DMS114 treated with DMSO at 0.1 percent for 48 hours (cell line): ENCODE data around the gene HOXC13.
A peak's percentile ranks its signal among the peaks of the same experiment; 100 is the strongest.

Source experiments
- DNase-seq: peaks from one replicate; lab custom pipeline; 2025; ENCODE audit not compliant: unreplicated experiment; lab: John Stamatoyannopoulos, UW

Gene HOXC13

DNA sequence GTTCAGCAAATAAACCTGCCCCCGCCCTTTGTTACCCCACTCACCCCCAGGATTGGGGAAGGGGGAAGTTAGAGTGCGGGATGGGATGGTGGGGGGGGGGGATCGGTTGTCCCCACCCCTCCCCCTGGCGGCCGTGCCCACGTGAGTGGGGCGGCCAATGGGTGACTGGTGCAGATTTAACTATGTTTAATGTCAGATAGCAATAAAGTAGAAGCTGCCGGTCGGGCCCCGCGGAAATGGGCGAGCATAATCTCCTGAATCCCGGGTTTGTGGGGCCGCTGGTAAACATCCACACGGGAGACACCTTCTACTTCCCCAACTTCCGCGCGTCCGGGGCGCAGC lies 16.0 kb downstream of the HOXC13 start, which contains the start of gene HOXC12:
Gene HOXC12 (plus strand): TSS at position 210 of the 342 bp plus-strand sequence. CDS start 27 bp downstream, at position 237.
- peak; percentile 43 for DNase-seq

DNA sequence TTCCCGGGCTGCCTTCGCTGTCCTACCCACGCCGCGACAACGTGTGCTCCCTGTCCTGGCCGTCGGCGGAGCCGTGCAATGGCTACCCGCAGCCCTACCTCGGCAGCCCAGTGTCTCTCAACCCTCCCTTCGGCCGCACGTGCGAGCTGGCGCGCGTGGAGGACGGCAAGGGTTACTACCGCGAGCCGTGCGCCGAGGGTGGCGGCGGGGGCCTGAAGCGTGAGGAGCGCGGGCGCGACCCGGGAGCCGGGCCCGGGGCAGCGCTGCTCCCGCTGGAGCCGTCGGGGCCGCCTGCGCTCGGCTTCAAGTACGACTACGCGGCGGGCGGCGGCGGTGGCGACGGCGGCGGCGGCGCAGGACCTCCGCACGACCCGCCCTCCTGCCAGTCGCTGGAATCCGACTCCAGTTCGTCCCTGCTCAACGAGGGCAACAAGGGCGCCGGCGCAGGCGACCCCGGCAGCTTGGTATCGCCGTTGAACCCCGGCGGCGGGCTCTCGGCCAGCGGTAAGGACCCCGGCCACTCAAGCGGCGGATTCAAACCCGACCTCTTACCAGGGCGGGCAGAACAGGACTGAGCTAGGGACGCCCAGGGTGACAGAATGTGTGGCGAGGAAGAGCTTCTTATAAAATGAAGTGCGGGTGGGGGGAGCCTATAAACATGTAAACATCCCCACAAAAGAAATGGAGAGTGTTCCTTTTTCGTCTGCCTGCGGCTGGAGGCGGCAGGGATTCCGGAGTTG lies 16.6 kb downstream of the HOXC13 start:
- DNase-seq = no peak

DNA sequence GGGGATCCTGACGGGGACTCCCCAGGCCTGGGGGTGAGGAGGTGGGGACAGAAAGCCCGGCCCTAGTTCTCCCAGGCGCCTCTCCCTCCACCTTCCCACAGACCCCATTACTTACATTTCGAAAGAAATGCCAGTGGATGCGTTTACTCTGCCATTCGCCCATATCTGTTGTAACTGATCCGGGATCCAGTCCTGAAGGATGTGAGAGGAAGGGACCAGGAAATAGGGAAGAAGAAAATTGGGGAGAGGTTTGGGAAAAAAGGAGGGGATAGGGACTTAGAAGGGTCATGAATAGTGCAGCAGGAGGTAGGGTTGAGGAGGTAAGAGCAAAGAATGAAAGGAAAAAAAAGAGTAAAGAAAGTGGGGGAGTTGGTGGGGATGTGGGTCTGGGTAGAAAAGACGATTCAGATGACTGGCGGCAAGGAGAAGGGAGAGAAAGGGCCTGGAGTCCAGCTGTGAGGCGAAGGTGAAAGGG lies 17.2 kb downstream of the HOXC13 start:
- DNase-seq = no peak

DNA sequence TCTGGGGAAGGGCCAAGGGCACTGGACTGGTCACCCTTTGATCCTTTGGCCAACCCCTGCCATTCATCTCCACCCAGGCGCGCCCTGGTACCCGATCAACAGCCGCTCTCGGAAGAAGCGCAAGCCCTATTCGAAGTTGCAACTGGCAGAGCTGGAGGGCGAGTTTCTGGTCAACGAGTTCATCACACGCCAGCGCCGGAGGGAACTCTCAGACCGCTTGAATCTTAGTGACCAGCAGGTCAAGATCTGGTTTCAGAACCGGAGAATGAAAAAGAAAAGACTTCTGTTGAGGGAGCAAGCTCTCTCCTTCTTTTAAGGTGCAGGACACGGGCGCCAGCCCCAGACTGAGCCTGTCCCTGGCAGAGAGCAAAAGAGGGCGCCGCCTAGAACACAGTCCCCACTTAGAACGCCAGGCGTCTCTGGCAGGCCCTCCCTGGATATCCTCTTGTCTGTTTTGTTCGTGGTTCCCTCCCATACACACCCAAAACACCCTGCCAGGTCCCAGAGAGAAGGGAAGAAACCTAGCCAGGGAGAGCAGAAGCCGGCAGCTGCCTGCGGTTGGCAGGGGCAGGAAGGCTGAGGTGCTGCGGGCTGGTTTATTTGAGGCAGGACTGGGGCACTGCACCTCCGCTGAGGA lies 17.7 kb downstream of the HOXC13 start:
- DNase-seq = no peak

DNA sequence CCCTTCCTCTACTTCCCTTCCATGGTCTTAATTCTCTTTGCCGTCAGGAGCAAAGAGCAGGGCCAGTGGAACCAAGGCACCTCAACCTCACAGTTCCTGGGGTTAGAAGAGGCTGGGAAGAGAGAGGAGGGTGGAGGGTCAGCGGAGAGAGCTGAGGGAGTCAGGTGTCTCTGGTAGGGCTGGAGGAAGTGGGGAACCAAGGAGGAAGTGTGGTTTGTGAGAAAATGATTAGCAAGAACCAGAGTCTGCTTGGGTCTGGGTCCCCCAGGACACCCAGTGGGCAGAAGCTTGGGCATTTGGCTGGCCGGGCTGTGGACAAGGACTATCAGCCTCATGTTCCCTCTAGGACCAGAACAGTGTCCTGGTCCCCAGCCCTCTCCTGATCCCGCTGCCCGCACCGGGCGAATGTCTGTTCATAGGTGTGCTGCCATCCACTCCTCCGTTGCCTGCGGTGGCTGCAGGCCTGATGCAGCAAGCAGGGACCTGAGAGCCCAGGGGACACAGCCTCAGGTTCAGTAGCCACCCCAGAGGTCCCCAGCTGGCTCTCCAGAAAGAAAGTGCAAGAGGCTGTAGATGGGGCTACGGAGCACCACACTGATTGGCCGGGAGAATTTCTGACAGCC lies 18.4 kb downstream of the HOXC13 start:
- DNase-seq = no peak

DNA sequence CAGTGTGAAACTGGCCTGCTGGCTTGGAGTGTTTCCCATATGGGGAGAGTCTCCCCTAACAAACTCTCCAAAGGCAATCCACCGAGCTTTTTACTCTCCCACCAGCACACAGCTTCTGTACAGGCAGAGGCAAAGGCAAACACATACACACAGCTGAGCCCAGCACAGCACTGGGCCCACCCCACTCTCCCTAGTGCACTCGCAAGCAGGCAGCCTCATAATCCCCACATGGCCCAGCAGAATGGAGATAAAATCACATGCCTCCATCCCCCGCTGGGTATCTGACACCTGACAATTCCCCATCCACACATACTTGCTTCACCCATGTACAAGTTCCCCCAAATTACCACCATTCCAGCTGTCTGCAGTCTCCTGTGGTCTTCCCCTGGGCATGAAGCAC lies 19.5 kb downstream of the HOXC13 start:
- no peak for DNase-seq

DNA sequence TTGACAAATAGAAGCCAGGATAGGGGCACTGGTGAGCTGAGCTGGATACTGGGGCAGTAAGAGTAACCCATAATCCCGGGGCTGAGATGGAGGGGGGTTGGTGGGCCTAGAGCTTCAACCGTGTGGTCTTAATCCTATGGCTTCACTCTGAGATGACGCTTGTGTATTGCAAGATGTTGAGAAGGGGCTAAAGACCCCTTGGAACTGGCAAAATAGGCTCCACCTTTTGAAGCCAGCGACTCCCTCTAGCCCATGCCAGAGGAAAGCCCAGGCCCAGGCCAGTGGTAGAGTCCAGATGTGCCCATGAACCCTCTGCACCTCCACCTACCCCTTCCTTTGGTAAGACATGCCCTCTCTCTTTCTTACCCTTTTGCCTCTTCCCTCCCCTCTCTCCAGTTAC lies 20.7 kb downstream of the HOXC13 start:
- DNase-seq = no peak

DNA sequence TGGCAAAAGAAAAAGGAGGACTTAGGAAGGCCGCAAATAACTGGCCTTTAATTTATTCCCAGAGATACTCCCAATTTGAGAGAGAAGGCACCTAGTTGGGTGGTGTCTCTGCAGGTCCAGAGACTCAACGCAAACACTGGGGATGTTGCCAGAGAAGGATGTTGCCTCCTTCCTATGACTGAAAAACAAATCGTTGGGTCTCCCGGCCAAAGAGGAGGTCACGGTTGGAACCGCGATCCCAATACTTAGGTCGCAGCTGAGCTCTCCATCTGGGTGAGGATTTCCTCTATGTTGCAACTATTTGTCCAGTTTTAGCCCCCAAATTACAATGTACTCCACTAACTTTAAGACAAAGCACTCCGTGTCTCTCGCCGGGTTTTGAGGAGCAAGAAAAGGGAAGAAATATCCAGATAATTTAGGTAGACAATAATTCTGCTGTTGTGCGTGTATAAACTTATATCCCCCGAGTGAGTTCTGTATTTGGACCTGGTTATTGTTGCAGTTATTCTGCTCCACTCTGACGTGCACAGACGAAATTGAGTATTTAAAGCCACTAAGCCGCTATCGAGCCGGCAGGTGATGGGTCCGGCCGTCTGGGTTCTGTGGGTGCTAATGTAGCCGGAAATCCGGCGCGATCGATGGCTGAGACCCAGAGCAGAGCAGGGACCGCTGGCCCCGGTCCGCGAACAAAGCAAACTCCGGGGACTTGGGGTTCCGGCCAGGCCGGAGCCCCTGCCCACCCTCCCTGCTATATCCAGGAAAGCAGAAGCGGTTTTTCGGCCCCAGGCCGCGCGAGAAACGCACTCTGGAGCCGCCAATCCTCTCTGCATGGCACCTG lies 21.8 kb downstream of the HOXC13 start:
- no peak for DNase-seq

DNA sequence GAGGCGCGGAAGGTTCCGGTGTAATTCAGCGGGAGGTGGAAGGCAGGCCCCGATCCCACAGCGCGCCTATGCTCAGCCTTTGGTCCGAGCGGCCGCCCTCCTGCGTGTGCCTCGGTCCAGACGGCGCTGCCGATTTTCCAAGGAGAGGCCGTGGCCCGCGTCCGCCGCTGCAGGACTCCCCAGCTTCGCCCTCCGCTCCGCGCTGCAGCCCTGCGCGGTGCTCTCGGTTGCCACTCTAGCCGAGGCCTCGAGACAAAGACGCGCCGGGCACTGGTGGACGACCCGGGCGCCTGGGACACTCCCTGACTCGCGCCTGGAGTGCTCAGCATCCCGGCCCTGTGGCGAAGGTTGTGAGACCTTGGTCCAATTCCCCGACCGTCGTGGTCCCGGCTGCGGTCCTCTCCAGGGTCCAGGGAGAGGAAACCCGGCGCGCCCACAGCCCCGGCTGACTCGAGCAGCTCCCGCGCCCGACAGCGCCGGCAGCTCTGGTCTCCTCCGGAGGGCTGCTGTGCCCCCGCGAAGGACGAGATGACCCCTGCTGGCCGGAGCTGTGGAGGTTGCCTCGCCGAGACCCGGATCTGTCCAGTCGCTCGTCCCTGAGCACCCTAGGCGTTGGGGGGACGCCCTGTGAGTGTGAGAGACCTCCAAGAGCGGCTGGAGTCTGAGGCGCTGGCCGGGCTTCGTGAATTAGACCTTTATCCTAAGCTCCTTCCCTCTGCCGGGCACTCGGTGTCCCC lies 22.6 kb downstream of the HOXC13 start:
- DNase-seq = no peak

DNA sequence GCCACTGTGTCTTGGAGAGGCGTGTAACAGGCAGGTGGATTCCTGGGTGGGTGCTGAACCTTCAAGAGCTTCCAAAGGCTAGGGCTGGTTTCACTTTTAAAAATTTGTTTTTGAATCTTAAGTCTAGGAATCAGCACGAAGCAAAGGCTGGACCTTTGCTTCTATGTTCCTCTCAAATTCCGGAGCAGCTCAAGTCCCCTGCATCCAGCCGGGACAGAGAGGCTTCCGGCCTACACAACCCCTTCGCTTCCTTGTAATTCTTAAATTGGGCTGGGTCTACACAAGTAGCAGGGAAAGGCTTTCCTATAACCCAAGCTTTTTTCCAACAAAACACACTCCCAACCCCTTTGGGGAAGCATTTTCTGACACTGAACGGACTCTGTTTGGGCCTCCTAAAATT lies 24.4 kb downstream of the HOXC13 start:
- no peak for DNase-seq

DNA sequence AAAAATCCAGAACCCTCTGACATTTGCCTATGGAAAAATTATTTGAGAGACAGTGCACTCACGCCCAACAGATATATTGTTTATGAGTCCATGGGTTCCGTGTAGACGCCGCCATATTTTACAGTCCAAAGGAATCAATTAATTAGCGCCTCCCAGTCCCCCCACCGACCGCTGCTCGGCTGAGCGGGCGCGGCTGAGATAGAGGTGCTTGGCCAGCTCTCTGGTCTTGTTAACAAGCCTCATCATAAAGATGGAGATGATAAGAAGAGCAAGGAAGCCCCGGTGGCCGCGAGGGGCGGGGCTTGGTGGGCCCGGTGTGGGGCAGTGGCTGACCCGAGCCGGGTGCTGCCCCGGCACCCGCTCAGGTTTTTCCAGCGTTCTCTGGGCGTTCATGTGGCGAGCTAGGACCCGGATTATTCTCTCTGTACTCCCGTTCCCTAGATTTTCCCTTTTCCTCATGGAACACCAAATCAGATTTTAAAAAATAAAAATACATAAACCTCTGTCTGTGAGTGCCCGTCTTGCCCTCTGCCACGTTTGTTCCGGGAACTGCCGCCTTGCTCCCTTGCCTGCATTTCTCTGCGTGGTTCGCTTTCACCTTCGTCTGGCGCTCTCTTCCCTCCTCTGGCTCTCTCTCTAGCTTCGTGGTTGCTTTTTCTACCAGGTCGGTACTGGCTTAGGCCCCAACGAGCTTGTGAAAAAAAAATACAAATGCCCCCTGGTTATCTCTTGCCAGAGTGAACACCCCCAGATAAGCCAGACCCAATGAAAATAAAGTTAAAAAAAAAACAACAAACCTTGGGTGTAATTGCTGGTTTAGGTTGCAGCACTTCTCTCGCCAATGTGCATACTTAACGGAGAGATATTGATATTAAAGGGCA lies 25.0 kb downstream of the HOXC13 start:
- DNase-seq = no peak

DNA sequence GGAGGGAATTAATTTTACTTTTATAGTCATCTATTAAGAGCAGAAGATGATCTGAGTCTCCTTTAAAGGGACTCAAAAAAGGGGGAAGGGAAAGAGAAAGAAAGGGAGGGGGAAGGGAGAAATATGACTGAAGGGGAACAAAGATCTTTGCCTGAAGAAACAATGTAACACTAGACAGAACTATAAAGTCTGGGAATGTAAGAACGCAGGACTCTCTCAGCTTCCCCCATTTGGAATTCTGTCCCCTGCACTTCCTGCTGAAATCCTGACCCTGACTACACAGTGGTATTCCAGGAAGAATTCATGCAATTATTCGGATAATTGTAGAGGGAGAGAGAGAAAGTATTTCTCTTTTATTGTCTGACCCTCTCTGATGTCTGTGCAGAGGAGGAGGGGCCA lies 25.7 kb downstream of the HOXC13 start:
- DNase-seq = no peak

DNA sequence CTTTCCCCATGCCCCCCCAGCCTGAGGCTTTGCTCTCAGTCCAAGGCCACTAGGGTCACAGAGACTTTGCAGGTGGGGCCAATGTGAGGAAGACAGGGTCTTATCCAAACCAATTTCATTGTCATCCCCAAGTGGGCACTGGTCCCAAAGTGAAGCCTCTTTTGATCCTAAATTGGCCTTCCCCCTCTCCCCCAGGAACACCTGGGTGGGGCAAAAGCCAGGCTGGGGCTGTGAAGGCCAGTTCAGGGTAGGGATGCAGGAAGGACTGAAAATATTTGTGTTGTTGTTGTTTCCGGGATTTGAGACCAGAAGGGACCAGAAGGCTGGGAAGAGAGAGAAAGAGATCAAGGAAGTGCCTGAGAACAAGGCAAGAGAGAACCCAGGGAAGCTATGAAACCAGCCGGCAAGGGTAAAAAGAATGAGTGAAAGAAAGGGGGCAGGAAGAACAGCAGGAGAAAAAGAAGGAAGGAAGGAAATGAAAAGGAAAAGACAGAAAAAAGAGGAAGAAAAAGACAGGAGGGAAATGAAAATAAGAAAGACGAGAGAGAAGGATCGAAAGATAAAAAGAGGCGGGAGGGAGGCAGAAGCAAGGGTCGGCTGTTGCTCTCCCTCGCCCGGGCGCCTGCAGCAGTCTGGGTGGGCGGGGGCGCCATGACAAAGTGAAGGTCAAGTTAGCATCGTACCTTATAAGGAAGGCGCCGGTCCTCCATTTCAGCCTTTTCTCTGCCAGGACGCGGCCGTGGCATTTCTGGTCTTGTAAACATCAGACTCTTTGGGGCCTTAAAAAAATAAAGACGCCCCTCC lies 26.9 kb downstream of the HOXC13 start:
- DNase-seq = no peak

DNA sequence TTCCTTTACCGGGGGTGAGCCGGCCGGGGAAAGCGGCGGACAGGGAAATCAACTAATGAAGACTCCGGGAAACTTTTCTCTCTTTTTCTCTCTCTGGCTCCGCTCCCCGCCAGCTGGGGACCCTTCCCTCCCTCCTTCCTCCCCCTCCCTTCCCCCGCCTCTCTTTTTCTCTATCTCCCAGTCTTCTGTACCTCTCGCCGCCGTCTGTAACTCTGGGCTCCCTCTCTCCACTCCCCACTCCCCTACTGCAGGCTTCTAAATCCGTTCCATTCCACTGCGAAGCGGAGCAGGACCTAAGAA lies 27.4 kb downstream of the HOXC13 start:
- no peak for DNase-seq

DNA sequence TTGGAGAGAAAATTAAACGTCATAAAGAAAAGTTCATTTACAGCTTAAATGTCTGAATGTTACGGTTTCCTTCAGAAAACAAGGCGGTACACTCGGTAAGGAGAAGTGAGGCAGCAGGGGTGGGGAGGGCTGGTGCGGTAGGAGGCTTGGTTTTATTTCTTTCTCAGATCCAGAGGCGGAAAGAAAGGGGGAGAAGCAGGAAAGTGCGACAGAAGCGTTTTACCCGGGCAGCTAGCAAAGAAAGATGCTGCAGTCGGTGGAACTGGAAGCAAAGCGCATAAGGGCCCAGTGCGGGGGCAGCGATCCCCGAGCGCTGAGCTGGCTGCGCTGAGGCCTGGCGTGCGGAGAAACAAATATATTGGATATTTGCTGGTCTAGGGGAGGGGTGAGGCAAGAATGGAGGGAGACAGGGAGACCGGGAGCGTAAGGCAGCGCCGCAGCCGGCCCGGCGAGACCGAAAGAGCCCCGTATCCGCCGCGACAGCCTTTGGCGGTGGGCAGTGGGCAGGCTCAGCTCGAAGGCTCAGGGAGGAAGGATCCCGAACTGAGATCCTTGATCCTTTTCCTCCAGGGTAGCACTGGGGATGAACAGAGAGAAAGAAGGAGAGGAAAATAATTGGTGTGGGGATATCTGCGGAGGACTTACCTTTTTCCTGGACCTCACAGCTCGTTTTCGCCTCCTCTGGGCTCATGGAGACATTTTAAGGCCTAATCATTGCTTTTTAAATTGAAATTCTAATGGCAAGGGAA lies 27.9 kb downstream of the HOXC13 start:
- no peak for DNase-seq

DNA sequence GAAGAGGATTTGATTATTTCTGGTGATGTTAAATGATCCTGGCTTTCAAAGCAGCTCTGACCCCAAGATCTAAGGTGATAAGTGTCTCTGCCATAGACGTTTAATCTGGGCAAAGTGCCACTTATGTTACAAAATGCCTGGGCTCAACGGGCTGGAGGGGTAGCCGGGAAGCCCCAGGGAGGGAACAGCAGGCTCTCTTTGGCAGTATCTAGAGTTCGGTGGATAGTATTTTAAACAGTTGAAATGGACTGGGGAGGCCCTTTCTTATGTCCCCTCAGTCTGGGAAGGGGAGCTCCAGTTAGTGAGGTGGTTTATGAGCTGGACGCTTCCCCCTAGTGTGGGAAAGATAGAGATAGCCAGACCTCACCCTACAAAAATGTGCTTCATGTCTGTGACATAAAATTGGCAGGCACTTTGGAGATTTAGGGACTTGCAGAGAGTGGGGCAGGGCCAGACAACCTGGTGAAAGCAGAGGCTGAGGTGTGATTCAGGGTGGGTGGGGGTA lies 28.8 kb downstream of the HOXC13 start:
- no peak for DNase-seq

DNA sequence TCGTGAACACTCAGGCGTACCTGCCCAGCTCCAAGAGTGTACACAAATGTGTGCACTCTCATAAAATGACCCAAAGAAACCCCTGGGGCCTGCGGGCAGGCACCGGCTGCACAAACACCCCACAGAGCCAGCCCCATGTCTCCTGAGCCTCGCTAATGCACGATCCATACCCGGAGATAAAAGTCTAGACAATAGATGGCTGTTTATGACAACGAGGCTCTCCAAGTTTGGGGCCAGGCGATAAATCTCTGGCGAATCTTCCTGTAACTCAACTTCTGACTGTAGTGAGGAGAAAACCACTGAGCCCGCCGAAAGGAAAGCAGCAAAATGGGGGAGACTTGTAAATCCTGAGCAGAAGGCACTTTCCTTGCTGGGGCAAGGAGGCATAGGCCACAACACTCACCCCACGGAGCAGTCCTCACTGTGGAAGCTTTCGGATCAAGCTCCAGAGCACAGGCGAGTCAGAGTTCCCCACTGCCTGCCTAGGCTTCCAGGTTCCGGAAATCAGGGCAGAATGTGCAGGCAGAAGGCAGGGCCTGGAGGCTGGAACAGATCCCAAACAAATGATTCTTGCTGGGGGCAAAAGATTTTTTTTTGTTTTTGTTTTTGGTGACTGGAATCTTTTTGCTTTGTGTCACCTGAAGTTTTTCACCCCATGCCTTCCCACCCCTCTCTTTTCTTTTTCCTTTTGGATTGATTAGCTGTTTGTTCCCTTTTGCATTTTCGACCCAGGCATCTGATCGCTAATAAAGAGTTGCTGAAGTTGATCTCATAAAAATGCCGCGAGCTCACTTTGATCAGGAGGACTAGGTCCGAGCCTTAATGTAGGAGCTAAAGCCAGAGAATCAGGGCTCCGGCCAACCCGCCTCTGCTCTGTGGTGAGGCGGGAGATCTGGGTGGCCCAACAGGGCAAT lies 29.8 kb downstream of the HOXC13 start:
- DNase-seq = no peak
